WTC11 (cell line): ENCODE measurements around the gene GFPT1. TPM values are rescaled to one million over a fixed set of nuclear protein-coding genes. Genes with fewer than 3 reads are reported as not detected.

Source experiments
- ATAC-seq: fragments of 200-7000 bp; cut with Tn5 transposase; 2 replicates; pipeline ENCODE4 v1.10.0; 2021; ENCODE audit warnings: mild to moderate bottlenecking, moderate library complexity
- CTCF ChIA-PET: fragments of 300-600 bp; sonication (Branson Sonifier 250); formaldehyde crosslinking; loops from one replicate; lab custom pipeline; 2021; ENCODE audit warnings: antibody characterized with exemption; lab: Charles Lee
- POLR2A ChIA-PET: fragments of 350-600 bp; sonication (Branson Sonifier 250); formaldehyde crosslinking; loops from one replicate; lab custom pipeline; 2021; ENCODE audit warnings: antibody characterized with exemption; lab: Charles Lee
- DNase-seq: peaks from one replicate; pipeline ENCODE4 v3.0.0; 2021; ENCODE audit warnings: low spot score
- H3K27ac Mint-ChIP-seq: 2 replicates; pipeline ENCODE4 v1.8.0; 2021; ENCODE audit warnings: mixed read lengths
- H3K27me3 Mint-ChIP-seq: 2 replicates; pipeline ENCODE4 v1.8.0; 2021; ENCODE audit warnings: low read depth, mild to moderate bottlenecking, moderate library complexity, mixed read lengths
- H3K36me3 Mint-ChIP-seq: 2 replicates; pipeline ENCODE4 v1.8.0; 2021; ENCODE audit warnings: mixed read lengths
- H3K4me1 Mint-ChIP-seq: 2 replicates; pipeline ENCODE4 v1.8.0; 2022; ENCODE audit warnings: mixed read lengths
- H3K4me3 Mint-ChIP-seq: 2 replicates; pipeline ENCODE4 v1.8.0; 2021; ENCODE audit warnings: mild to moderate bottlenecking, moderate library complexity, mixed read lengths
- H3K9me3 Mint-ChIP-seq: 2 replicates; pipeline ENCODE4 v1.8.0; 2021; ENCODE audit warnings: mixed read lengths
- CREB1 ChIP-seq: sonication (generic); formaldehyde crosslinking; IDR thresholded peaks from 2 replicates; pipeline ENCODE4 v1.8.0; 2023; ENCODE audit warnings: mild to moderate bottlenecking, missing genetic modification reagents
- ELF4 ChIP-seq: sonication (generic); formaldehyde crosslinking; IDR thresholded peaks from 2 replicates; pipeline ENCODE4 v1.8.1; 2022; ENCODE audit warnings: low read depth, mild to moderate bottlenecking, moderate library complexity, missing genetic modification reagents
- FOXJ3 ChIP-seq: sonication (generic); formaldehyde crosslinking; IDR thresholded peaks from 2 replicates; pipeline ENCODE4 v1.9.0; 2021; ENCODE audit warnings: missing genetic modification reagents, mild to moderate bottlenecking, borderline replicate concordance
- FOXP1 ChIP-seq: sonication (generic); formaldehyde crosslinking; IDR thresholded peaks from 2 replicates; pipeline ENCODE4 v1.8.0; 2022; ENCODE audit warnings: missing genetic modification reagents, mild to moderate bottlenecking, moderate library complexity, borderline replicate concordance
- GTF2I ChIP-seq: fragments of 250-450 bp; sonication (Bioruptor Pico); conservative IDR thresholded peaks from 2 replicates; pipeline ENCODE4 v1.4.0; 2021; ENCODE audit warnings: mild to moderate bottlenecking
- IRF2 ChIP-seq: sonication (generic); formaldehyde crosslinking; IDR thresholded peaks from 2 replicates; pipeline ENCODE4 v1.8.0; 2022; ENCODE audit warnings: low read depth, missing genetic modification reagents, borderline replicate concordance
- JAZF1 ChIP-seq: fragments of 250-450 bp; sonication (Bioruptor Pico); IDR thresholded peaks from 2 replicates; pipeline ENCODE4 v1.9.0; 2021; ENCODE audit warnings: moderate library complexity, mild to moderate bottlenecking, inconsistent platforms
- MYBL2 ChIP-seq: sonication (generic); formaldehyde crosslinking; IDR thresholded peaks from 2 replicates; pipeline ENCODE4 v1.8.1; 2023; ENCODE audit warnings: mild to moderate bottlenecking, moderate library complexity, missing genetic modification reagents
- NFATC4 ChIP-seq: fragments of 250-450 bp; sonication (Bioruptor Pico); IDR thresholded peaks from 2 replicates; pipeline ENCODE4 v1.9.0; 2021; ENCODE audit warnings: mild to moderate bottlenecking
- NFYB ChIP-seq: sonication (generic); formaldehyde crosslinking; conservative IDR thresholded peaks from 2 replicates; pipeline ENCODE4 v1.8.0; 2022; ENCODE audit warnings: low read depth, missing genetic modification reagents
- NR2C2 ChIP-seq: sonication (generic); formaldehyde crosslinking; IDR thresholded peaks from 2 replicates; pipeline ENCODE4 v1.8.0; 2022; ENCODE audit warnings: mild to moderate bottlenecking, missing genetic modification reagents
- OVOL2 ChIP-seq: fragments of 250-450 bp; sonication (Bioruptor Pico); IDR thresholded peaks from 2 replicates; pipeline ENCODE4 v1.9.0; 2021; ENCODE audit warnings: mild to moderate bottlenecking, borderline replicate concordance
- SMAD3 ChIP-seq: sonication (generic); formaldehyde crosslinking; IDR thresholded peaks from 2 replicates; pipeline ENCODE4 v1.8.0; 2022; ENCODE audit warnings: missing genetic modification reagents, mild to moderate bottlenecking, borderline replicate concordance
- SOX15 ChIP-seq: fragments of 250-450 bp; sonication (Bioruptor Pico); IDR thresholded peaks from 2 replicates; pipeline ENCODE4 v1.9.0; 2021; ENCODE audit warnings: mild to moderate bottlenecking
- SP1 ChIP-seq: sonication (generic); formaldehyde crosslinking; conservative IDR thresholded peaks from 2 replicates; pipeline ENCODE4 v1.8.1; 2022; ENCODE audit warnings: missing genetic modification reagents
- USF1 ChIP-seq: sonication (generic); formaldehyde crosslinking; IDR thresholded peaks from 2 replicates; pipeline ENCODE4 v1.8.0; 2022; ENCODE audit warnings: mild to moderate bottlenecking, missing genetic modification reagents
- ZNF121 ChIP-seq: sonication (generic); formaldehyde crosslinking; IDR thresholded peaks from 2 replicates; pipeline ENCODE4 v1.8.0; 2023; ENCODE audit warnings: missing genetic modification reagents
- ZNF232 ChIP-seq: sonication (generic); formaldehyde crosslinking; IDR thresholded peaks from 2 replicates; pipeline ENCODE4 v1.8.0; 2022; ENCODE audit warnings: mild to moderate bottlenecking, missing genetic modification reagents
- ZNF396 ChIP-seq: fragments of 250-450 bp; sonication (Bioruptor Pico); IDR thresholded peaks from 2 replicates; pipeline ENCODE4 v1.8.0; 2021; ENCODE audit warnings: mild to moderate bottlenecking, moderate library complexity, borderline replicate concordance
- ZNF416 ChIP-seq: fragments of 250-450 bp; sonication (Bioruptor Pico); IDR thresholded peaks from 2 replicates; pipeline ENCODE4 v1.9.0; 2021; ENCODE audit warnings: mild to moderate bottlenecking, inconsistent platforms
- ZNF423 ChIP-seq: fragments of 250-450 bp; sonication (Bioruptor Pico); IDR thresholded peaks from 2 replicates; pipeline ENCODE4 v2.1.2; 2022; ENCODE audit warnings: mild to moderate bottlenecking, moderate library complexity
- total RNA-seq: library from RNA; stranded (reverse); gene quantifications from 3 replicates; pipeline ENCODE4 v1.2.3, GENCODE V29; 2021
- TF ChIP-seq, protein P1 (sequence below): sonication (generic); formaldehyde crosslinking; IDR thresholded peaks from 2 replicates; pipeline ENCODE4 v1.8.0; 2022; ENCODE audit warnings: missing genetic modification reagents
- TF ChIP-seq, protein P2 (sequence below): sonication (generic); formaldehyde crosslinking; IDR thresholded peaks from 2 replicates; pipeline ENCODE4 v1.8.0; 2023; ENCODE audit warnings: missing genetic modification reagents
- TF ChIP-seq, protein P3 (sequence below): sonication (generic); formaldehyde crosslinking; IDR thresholded peaks from 2 replicates; pipeline ENCODE4 v1.8.0; 2023; ENCODE audit warnings: mild to moderate bottlenecking, missing genetic modification reagents
- TF ChIP-seq, protein P4 (sequence below): sonication (generic); formaldehyde crosslinking; conservative IDR thresholded peaks from 2 replicates; pipeline ENCODE4 v1.8.1; 2022; ENCODE audit warnings: mild to moderate bottlenecking, missing genetic modification reagents

The GFPT1 gene
- total RNA-seq, 1 experiment from 2014 or later = 65.5 TPM

DNA sequence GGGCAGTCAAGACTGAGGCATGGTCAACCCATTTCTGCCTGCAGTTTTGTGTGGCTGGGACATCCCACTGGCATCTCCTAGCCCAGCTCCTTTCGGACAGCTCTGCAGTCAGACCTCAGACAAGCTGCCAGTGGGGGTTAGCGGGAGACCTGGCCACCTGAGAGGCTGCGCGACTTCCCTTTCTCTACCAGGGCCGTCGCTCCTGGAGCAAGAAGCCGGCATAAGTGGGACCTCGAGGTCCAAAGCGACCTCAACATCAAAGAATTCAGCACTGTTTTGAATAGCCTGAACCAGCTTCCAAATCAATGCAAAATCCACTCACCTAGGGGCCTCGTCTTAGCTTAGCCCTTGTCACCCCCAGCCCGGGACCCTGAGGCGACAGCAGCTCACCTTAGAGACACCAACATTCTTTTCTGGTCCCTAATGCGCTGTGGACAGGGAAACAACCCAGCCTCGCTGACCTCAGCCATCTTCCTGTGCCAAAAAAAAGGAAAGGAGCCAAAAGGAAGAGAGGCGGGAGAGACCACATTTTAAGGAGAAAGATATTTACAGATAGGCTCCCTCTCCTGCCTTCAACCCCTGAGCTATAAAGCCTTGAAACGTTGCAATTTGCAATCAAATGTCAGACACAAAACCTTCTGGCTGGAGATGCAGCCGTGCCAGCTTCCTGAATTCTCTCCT is 81.2 kb downstream of the GFPT1 start:
- no peak for ATAC-seq
- Mint-ChIP-seq H3K27me3 (peaks cover 35% of the 10 kb centered on the region), H3K27ac (no peak overlapping the region), H3K4me3 (peak overlapping the region; percentile 79), H3K9me3 (peaks cover 11% of the 10 kb centered on the region), H3K36me3 (peaks cover 2% of the 10 kb centered on the region; the same call in 1 of the 2 replicates), H3K4me1 (peaks cover 16% of the 10 kb centered on the region)
- ChIA-PET CTCF (interaction anchor here (0.5 to 2.6 kb wide), 38 partner anchors 7 to 818 kb away, joined by 3 to 24 read pairs (median 4); partner anchors contain the start of genes ANTXR1 and NFU1), POLR2A (interaction anchor here (0.6 kb wide), 1 partner anchor 130 kb away, joined by 3 read pairs; no protein-coding TSS in a partner anchor)
- no peak for DNase-seq
- TF ChIP-seq, protein P1, sequence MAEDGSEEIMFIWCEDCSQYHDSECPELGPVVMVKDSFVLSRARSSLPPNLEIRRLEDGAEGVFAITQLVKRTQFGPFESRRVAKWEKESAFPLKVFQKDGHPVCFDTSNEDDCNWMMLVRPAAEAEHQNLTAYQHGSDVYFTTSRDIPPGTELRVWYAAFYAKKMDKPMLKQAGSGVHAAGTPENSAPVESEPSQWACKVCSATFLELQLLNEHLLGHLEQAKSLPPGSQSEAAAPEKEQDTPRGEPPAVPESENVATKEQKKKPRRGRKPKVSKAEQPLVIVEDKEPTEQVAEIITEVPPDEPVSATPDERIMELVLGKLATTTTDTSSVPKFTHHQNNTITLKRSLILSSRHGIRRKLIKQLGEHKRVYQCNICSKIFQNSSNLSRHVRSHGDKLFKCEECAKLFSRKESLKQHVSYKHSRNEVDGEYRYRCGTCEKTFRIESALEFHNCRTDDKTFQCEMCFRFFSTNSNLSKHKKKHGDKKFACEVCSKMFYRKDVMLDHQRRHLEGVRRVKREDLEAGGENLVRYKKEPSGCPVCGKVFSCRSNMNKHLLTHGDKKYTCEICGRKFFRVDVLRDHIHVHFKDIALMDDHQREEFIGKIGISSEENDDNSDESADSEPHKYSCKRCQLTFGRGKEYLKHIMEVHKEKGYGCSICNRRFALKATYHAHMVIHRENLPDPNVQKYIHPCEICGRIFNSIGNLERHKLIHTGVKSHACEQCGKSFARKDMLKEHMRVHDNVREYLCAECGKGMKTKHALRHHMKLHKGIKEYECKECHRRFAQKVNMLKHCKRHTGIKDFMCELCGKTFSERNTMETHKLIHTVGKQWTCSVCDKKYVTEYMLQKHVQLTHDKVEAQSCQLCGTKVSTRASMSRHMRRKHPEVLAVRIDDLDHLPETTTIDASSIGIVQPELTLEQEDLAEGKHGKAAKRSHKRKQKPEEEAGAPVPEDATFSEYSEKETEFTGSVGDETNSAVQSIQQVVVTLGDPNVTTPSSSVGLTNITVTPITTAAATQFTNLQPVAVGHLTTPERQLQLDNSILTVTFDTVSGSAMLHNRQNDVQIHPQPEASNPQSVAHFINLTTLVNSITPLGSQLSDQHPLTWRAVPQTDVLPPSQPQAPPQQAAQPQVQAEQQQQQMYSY (CRISPR knock-in tag) = no peak
- TF ChIP-seq MYBL2 = no peak
- no peak for TF ChIP-seq USF1 (CRISPR knock-in tag)
- TF ChIP-seq, protein P2, sequence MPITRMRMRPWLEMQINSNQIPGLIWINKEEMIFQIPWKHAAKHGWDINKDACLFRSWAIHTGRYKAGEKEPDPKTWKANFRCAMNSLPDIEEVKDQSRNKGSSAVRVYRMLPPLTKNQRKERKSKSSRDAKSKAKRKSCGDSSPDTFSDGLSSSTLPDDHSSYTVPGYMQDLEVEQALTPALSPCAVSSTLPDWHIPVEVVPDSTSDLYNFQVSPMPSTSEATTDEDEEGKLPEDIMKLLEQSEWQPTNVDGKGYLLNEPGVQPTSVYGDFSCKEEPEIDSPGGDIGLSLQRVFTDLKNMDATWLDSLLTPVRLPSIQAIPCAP = no peak
- TF ChIP-seq, protein P3, sequence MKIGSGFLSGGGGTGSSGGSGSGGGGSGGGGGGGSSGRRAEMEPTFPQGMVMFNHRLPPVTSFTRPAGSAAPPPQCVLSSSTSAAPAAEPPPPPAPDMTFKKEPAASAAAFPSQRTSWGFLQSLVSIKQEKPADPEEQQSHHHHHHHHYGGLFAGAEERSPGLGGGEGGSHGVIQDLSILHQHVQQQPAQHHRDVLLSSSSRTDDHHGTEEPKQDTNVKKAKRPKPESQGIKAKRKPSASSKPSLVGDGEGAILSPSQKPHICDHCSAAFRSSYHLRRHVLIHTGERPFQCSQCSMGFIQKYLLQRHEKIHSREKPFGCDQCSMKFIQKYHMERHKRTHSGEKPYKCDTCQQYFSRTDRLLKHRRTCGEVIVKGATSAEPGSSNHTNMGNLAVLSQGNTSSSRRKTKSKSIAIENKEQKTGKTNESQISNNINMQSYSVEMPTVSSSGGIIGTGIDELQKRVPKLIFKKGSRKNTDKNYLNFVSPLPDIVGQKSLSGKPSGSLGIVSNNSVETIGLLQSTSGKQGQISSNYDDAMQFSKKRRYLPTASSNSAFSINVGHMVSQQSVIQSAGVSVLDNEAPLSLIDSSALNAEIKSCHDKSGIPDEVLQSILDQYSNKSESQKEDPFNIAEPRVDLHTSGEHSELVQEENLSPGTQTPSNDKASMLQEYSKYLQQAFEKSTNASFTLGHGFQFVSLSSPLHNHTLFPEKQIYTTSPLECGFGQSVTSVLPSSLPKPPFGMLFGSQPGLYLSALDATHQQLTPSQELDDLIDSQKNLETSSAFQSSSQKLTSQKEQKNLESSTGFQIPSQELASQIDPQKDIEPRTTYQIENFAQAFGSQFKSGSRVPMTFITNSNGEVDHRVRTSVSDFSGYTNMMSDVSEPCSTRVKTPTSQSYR (CRISPR knock-in tag) = no peak
- no peak for TF ChIP-seq ZNF396 (CRISPR knock-in tag)
- no peak for TF ChIP-seq GTF2I
- TF ChIP-seq ELF4 (CRISPR knock-in tag) = no peak
- TF ChIP-seq ZNF423 = no peak
- TF ChIP-seq NFATC4 (CRISPR knock-in tag) = no peak
- TF ChIP-seq ZNF232 = no peak
- TF ChIP-seq SMAD3 (CRISPR knock-in tag) = no peak
- no peak for TF ChIP-seq NR2C2 (CRISPR knock-in tag)
- no peak for TF ChIP-seq FOXJ3
- no peak for TF ChIP-seq ZNF121 (CRISPR knock-in tag)
- TF ChIP-seq FOXP1 (CRISPR knock-in tag) = no peak

- peaks cover 35% of the 10 kb centered on the region for H3K27me3 Mint-ChIP-seq
- ATAC-seq (no peak), DNase-seq (no peak)
- H3K36me3 Mint-ChIP-seq = peaks cover 2% of the 10 kb centered on the region; the same call in 1 of the 2 replicates
- H3K27ac Mint-ChIP-seq = no peak overlapping the region
- peaks cover 11% of the 10 kb centered on the region for H3K9me3 Mint-ChIP-seq
- peaks cover 16% of the 10 kb centered on the region for H3K4me1 Mint-ChIP-seq
- POLR2A ChIA-PET = no interaction called here
- H3K4me3 Mint-ChIP-seq = no peak overlapping the region
- CTCF ChIA-PET = interaction anchor here (0.6 to 2.6 kb wide), 14 partner anchors 13 to 380 kb away, joined by 3 to 24 read pairs (median 4); no protein-coding TSS in a partner anchor
- TF ChIP-seq JAZF1 (CRISPR knock-in tag) (no peak), SOX15 (CRISPR knock-in tag) (no peak), IRF2 (no peak), ZNF416 (CRISPR knock-in tag) (no peak), CREB1 (no peak), NFYB (no peak), SP1 (CRISPR knock-in tag) (no peak), OVOL2 (no peak)
- TF ChIP-seq, protein P4, sequence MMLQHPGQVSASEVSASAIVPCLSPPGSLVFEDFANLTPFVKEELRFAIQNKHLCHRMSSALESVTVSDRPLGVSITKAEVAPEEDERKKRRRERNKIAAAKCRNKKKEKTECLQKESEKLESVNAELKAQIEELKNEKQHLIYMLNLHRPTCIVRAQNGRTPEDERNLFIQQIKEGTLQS (CRISPR knock-in tag) = no peak
Observed at GRCh38 chr2:69305166-69305565, 81.9 kb downstream of the GFPT1 start.
